HT1080 (cell line): ENCODE data around the gene TSPAN3. TPM values are rescaled to one million over a fixed set of nuclear protein-coding genes. Genes with fewer than 3 reads are reported as not detected.

Source experiments
- DNase-seq: peaks from one replicate; pipeline ENCODE4 v3.0.0-alpha.2; 2015; ENCODE audit warnings: low read depth
- total RNA-seq: library from RNA; depleted of rRNA; stranded (reverse); fragments of >200 nt; shearing (Covaris generic); gene quantifications from 2 replicates; pipeline ENCODE4 v1.2.3, GENCODE V29; 2014

The TSPAN3 gene
- total RNA-seq, 1 experiment from 2014 or later, result 216 TPM

DNA sequence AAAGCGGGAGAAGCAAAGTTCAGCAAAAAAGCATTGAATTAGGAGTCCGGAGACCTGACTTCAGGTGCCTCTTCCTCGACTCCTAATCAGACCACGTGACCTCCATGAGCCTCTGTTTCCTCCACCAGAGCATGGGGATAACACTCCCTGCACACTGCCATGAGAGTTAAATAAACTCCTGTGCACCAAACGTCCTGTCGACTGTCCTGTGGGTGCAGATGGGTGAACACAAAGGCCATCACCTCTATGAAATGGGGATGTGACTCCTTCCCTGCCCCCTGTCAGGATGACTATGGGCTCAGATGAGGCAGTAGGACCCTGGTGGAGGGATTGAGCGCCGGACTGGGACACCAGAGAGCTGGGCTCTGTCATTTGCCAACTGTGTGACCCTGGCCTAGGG, 13.5 kb upstream of the TSPAN3 start:
- no peak for DNase-seq

DNA sequence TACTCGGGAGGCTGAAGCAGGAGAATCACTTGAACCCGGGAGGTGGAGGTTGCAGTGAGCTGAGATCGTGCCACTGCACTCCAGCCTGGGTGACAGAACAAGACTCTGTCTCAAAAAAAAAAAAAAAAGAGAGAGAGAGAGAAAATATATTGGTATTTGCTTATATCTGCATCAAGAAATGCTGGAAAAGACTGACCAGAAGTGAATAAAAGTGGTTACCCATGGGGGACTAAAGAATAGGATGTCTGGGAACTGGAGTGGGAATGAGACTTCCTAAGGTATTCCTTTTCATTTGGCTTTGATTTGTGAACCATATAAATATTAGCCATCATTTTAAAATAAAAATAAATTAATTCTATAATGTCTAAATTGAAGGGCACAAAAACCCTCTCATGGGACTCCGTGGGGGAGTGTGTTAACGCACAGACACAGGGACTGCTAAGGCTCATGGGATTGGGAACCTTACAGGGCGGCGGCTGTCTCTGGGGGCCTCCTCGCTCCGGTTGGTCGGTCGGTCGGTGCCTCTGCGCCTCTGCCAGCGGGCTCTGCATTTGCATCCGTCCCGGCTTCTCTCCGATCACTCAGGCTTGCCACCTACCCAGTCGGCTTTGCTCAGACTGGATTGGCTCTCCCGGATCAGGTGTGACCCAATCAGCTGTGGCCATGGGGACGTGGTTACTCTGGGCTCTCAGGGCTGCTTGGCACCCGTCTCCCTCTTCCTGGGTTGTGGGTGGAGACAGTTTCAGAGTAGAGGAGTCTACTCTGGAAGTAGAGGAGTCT, 12.7 kb upstream of the TSPAN3 start:
- DNase-seq, result no peak

DNA sequence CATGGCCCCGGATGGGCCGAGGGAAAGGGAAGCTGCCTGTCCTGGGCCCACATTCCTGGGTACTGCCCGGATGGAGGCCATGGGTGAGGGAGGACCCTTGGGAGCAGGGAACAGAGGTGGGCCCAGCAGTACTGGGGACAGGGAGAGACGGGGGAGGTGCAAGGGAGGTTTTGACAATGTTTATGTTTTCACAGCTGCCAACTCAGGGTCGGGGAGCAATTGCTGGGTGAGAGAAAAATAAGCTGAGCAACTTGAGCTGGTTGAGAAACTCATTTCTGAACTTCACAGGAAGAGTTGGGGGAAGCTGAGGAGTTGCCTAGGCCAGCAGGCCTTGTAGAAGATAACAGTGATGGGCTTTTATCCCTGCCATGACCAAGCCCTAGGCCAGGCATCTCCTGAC, 11.1 kb upstream of the TSPAN3 start:
- no peak for DNase-seq

DNA sequence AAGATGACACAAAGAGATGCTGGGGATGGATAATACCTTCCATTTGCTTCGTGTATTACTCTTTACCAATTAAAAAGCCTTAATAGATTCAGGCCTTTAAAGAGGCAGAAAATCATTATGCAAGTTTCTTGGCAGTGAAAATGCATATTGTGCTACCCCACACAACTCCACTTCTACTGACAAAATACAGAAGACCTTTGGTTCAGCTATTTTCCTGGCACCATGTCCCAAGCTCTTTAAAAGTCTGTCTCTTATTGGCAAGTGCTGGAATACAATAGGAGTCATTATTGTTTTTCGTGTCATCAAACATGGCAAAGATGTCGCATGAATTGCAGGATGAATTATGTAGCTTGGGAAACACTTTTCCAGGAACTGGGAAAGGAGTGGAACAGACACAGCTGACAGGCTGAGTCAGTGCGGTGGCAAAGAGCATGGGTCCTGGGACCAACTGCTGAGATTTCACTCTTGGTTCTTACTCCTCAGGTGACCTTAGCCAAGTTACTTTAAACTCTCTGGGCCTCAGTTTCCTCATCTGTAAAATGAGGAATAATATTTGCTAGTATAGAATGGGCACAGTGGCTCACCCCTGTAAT, 5.5 kb upstream of the TSPAN3 start:
- DNase-seq, result no peak

DNA sequence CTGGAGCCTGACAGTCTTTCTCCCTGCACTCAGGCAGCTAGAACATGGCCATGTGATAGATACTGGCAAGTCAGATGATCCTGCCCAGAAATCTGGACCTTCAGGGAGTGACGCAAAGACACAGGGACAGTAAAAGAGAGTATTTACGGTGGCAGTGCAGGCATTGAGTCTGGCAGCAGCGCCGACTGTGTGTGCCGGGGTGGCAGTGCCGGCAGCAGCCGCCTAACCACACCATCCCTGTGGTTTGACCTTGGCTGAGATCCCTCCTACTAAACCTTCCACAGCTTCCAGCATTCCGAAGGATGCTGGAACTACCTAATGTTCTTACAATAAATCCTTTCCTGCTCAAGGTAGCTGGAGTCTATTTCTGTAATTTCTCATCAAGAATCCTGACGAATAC, 4.6 kb upstream of the TSPAN3 start:
- peak; percentile 82 for DNase-seq

DNA sequence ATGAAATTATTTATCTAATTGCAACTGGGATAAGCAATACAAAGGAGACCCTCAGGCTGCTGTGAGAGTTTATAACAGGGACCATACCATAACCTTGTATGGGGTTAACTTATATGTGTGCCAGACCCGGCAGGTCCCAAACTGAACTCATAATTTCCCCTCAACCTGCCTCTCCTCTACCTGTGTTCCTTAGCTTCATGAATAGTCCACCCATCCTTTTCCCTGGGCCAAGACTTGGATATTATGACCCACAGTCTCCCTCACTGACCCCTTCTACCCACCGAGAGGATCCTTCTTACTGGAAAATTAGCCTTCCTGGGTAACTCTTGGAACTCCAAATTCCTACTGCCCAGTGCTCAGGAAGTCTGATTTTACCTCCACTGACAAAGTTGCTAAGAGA, 3.4 kb upstream of the TSPAN3 start:
- DNase-seq, result no peak

DNA sequence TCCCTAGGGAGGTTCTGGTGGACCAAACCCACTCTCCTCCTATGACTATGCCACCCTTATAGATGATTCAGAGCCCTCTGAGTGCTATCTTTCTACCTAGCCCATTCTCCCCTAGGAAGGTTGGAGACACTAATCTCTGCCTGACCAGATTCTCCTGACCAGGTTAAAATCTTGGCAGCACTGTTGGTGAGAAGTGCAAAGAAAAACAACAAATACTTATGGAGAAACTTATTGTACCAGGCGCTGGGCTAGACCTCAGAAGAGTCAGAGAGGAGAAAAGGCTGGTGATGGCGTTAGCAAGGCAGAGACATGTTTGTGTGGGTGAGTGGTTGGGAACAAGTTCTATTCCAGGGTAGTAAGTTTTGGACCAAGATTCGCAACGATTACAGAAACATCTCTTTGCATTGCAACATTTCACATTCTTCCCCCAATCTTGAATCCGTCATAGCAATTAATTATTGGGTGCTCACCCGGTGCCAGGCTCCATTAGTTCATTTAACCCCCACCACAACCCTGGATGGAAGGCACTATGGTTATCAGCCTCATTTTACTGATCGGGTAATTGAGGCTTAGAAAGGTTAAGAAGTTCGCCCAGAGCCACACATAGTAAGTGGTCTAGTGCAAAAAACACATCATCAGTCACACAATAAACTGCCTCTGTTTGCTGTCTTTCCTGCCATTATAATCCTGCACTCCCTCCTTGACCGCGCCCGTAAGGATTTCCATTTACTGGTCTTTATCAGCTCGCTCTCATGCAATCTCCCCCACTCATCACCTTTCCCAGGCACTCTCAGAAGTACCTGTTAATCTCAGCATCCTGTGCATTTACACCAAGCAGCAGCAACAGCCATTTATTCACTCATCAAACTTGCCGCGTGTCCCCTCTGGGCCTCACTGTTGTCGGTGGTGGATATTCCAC, 655 bp upstream of the TSPAN3 start:
- DNase-seq, result no peak

DNA sequence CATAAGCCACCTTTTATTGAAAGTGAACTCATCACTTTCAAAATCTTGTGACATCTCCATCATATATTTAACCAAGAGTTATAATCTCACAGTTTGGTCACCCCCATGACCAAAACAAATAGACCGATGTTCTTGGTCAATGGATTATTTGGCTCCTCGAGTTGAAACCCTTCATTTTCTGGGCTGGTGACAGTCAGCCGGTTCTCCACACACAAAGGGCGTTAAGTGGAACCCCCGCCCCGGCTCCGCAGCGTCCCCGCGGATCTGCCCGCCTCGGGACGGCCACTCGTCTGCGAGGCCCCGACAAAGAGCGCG, 772 bp downstream of the TSPAN3 start:
- DNase-seq, result no peak

DNA sequence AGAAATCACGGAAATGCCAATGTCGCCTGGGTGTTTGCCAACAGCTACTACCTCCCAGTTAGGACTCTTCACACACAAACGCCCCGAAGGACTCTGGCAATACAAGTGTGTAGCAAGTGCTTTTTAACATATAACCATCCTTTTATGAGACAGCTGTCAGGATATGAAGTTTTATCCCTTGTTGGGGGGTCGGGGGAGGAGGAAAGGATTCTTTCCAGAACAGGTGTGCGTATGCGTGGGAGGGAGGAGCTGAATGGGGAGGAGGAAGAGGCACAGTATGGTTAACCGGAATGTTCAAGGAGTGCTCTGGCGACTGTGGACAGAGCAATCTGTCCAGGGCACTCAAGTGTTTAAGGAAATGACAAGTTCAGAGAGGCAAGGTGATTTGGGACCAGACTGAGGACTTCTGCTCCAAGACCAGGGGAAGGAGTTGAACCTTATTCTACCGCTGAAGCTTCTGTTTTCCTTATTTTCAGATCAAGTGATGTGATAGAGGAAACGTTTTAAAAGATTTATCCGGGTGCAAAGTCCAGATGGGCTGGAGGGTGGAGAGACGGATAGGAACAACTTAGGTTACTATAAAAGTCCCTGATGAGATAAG, 1.3 kb downstream of the TSPAN3 start:
- DNase-seq, result no peak

DNA sequence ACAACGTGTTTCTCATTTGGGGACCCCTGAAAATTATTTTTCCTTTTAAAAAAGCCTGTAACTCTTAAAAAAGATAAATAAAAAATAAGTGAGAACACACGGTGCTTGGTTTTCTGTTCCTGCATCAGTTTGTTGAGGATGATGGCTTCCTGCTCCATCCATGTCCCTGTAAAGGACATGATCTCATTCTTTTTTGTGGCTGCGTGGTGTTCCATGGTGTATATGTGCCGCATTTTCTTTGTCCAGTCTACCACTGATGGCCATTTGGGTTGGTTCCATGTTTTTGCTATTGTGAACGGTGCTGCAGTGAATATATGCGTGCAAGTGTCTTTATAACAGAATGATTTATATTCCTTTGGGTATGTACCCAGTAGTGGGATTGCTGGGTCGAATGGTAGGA, 2.3 kb downstream of the TSPAN3 start:
- DNase-seq, result no peak

DNA sequence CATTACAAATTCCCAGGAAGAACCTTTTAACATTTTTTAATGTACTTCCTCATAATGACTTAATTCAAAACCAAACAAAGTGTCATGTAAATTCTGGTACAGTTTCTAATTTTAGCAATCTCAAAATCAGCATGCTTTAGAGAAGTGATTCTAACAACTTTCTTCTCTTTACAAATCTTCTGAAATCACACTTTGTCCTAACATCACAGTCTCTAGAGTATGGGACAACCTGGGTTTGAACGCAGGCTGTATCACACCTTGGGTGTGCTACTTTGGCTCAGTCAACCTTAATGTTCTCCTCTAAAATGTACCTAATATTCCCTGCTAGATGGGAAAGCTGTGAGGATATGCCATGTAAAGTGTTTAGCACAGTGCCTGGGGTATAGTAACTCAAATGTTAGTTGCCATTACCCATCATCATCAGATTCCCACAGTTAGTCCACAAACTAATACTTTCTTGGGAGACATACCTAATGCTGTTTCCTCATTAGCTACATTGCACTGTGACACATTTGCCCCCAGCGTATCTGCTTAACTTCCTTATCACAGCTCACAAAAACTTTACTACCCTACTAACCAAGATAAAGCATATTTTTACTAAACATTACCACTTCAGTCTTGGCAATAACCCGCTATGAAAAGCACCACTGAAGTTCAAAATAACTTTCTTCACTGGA, 3.1 kb downstream of the TSPAN3 start:
- no peak for DNase-seq

DNA sequence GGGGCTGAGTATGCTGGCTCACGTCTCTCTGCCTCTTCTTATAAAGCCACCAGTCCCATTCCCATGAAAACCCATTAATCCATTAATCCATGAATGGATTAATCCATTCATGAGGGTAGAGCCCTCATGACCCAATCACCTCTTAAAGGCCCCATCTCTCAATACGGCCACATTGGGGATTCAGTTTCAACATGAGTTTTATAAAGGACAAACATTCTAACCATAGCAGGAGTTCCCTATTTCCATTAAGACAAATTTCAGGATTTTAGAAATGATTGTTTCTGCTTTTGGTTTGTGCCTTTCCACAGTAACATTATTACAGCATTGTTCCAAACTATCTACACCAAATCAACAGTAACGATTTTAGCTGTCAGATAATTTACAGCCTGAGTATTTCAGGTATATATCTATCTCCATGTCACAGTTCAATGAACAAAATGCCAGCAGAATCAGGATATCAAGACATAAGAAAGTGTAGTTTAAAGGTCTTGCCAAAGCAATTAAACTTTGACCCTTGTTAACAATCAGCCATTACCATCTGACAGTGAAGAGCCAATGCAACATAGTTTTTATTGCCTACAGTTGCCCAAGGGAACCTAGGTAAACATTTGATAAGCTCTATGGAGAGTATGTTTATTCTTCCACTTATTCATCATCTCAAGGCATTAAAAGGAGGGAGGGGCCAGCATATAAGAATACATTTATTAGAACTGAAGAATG, 3.8 kb downstream of the TSPAN3 start:
- no peak for DNase-seq

DNA sequence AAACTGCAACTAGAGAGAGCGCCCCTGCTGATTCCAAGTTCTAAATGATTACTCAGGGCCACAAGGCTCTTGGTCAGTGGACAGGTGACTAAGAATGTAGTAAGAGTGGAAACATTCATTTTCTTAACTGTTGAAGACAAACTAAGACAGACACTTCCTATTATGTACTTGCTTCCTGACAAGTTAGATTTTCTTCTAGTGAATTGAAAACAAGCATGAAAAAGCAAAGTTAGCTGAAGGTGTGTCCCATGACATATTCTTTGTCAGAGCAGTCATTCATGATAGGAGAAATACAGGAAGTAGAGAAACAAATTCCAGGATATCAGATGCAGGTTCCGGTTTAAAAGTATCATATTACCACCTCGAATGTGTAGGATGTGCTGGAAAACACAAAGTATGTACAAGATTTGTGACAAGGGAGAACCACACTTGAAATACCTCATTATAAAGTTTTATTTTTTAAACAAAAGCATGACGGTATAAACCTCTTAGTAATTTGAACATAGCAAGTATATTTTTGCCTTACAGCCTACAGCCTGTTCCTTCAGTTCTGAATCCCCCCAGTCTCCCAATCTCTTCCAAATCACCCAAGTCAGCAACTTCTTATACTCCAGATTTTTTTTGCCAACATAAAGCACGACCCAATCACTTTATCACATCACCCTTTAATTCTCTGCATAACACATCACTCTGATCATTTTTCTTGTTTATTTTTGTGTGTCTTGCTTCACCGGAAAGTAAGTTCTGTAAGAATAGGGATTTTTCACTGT, 6.2 kb downstream of the TSPAN3 start:
- peak; percentile 84 for DNase-seq

DNA sequence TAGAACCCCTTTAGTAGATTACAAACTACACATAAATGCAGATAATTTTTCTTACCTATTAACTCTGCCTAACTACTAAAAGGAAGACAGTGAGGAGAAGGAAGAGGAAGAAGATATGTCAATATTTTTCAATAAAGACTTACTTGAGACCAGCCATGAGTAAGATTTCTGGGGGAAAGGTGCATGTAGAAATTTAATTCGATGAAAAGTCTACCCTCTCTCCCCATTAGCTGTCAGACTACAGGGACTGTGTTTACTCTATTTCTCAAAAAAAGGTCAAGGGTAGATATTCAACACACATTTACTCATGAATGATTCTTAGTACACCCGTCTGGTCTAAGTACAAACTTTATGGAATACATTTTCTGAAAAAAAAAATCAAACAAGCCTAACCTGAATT, 6.8 kb downstream of the TSPAN3 start:
- no peak for DNase-seq

DNA sequence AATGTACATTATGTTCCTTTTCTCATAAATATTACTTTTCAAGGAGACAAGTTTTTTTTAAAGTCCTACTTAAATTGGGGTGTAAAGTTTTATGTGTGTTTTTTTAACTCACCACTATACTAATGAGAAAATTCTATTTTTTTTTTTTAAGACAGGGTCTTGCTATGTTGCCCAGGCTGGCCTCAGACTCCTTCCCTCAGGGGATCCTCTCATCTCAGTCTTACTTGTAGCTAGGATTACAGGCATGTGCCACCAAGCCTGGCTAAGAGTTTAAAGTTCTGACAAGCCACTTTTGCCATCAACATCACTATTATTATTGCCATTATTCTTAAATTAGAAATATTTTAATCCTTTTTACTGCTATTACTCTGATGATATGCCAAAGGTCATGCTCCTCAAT, 7.7 kb downstream of the TSPAN3 start:
- no peak for DNase-seq

DNA sequence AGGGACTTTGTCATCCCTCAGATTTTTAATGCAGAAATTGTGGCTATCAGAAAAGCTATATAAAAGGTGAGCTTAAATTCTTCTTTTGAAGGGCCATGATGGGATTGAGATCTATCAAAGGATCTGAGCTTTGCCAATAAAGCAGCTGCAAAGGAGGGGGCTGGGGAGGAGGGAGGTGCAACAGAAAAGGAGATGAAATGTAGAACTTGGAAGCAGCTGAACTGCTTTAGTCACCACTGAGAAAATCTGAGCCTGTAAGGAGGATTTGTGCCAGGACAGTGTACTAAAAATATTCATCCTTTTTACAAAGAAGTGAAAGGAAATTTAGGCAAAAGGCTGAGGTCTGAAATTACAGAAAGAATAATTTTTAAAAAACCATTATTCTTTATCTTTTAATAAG, 10.4 kb downstream of the TSPAN3 start:
- DNase-seq, result no peak

DNA sequence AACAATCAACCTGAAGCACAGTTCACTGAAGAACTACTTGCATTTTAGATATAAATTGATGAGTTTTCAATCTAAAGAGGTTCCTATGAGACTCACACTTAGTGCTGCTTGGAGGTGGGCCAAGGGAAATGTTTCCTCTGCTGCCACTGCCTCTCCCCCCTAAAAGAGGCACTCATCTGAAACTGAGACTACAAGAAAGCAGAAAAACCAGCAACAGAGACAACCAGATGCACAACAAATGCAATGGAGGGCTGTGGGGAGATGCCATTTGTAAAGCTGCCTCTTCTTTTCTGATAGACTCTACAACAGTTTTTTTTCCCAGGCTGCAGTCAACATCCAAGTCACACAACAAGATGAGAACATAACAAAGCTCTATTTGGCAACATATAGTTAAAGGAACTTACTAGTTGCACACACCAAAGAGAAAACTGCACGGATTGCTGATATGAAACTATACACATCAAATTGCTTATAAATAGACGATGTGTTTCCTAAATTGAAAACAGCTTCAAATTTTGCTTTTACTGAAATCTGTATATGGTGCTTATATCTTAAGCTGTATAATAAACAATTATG, 11.0 kb downstream of the TSPAN3 start:
- DNase-seq, result no peak

DNA sequence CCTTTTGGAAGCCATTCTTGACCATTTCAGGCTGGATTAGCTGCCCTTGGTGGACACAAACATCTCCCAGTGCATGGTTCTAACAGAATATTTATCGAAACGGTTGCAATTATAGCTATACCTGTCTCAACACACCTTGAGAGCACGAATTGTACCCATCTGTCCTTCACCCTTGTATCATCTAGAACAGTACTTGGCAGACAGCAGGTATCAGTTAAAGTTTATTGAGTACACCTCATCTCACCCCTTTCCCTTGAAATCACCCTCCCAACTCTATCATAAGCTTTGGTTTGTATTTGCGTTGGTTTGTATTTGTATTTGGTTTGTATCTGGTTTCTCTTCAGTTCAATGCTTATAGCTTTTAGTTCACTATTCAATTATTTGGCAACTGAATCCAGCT, 12.4 kb downstream of the TSPAN3 start:
- no peak for DNase-seq

DNA sequence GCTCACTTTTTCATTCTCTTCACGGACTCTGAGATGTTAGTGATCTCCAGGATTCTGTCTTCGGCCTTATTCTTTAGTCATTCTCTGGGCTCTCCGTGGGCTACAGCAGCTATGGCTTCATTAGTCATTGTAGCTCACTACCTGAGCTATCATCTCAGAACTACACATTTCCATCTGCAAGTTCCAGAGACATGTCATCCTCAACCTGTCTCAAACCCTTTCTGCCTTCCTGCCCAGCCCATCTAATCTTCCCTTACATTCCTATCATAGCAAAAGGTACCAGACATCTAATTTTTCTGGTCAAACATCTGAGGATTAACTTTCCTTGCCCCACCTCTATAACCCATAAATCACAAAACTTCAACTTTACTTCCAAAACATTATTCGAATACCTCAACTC, 13.2 kb downstream of the TSPAN3 start:
- no peak for DNase-seq

DNA sequence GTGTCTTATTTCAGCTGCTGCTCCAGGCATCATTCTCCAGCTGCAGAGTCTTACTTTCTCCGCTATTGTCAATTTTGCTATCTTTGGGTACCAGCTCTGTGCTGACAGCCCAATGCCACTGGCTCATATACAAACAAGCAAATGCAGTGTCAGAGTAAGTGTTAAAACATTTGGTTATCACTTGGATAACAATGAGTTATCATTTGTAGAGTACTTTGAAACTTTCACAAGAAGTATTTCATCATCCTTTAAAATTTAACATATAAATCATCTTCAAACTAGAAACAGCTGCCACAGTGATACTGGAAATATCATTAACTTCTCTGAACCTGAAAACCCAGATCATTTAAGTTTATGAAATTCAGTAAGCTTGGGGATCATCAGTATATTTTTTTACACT, 13.8 kb downstream of the TSPAN3 start:
- DNase-seq, result no peak
